ENCODE measurements around the gene SLC66A1. TPM values are rescaled to one million over a fixed set of nuclear protein-coding genes. Genes with fewer than 3 reads are reported as not detected.

SLC66A1 gene
- total RNA-seq, 1 experiment from 2014 or later = 22.5 TPM

DNA sequence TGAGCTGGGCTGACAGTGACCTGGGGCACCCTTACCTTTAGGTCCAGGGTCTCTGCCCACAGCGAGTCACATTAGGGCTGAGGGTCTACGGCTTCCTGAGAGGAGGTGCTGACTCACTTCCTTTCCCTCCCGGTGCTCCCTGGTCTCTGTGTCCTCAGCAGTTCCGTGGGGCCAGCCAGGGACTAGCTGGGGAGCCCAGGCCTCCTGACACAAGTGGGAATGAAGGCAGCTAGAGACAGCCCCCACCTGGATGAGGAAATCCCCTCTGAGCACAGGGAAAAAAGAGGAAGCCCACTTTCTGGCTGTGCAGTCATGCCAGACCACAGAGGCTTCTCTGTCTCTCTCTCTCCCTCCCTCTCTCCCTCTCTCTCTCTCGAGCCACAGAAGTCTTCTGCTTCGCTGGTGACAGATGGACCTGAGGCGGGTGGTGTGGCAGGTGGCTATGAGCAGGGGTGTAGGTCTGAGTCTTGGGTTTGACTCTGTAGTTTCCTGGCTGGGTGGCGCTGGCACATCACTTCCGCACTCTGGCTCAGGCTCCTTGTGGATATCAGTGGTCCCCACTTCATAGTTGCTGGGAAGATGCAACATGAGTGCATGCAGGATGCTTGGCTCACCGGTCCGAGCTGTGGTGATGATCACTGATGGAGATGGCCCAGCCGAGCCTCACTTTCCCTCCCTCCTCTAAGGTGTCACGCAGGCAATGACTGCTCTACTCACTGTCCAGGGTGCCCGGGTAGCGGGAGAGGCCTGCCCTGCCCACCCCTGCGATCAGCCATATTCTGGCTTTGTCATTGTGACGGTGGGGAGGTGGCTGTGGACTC, 3.5 kb downstream of the SLC66A1 start:
- H3K14ac ChIP-seq (ENCODE audit: insufficient read depth, low read length) = no peak overlapping the region
- H4K20me1 ChIP-seq (ENCODE audit: control insufficient read depth, insufficient read depth, insufficient read length) = no peaks in the 10 kb centered on the region
- no peak overlapping the region for H2BK12ac ChIP-seq (ENCODE audit: insufficient read length, low read depth, low read length)
- peaks cover 4 to 20% (median 18%) of the 10 kb centered on the region in 3 experiments; a peak in 6 of 7 replicates for H3K36me3 Mint-ChIP-seq (ENCODE audit: insufficient read depth in 1 of 3, low read depth in 3 of 3)
- no peaks in the 10 kb centered on the region for H3K27me3 ChIP-seq (ENCODE audit: insufficient read depth, low read length)
- no peaks in the 10 kb centered on the region for H3K79me1 ChIP-seq (ENCODE audit: insufficient read depth, low read depth, low read length, poor library complexity, severe bottlenecking)
- H3K4me1 Mint-ChIP-seq = peaks cover 17 to 19% of the 10 kb centered on the region in 2 experiments
- no peak overlapping the region for H2BK120ac ChIP-seq (ENCODE audit: low read depth, low read length, poor library complexity, severe bottlenecking)
- peak overlapping the region in 2 of 3 experiments; percentile 70 to 83; a peak in 2 of 7 replicates for H3K27ac Mint-ChIP-seq
- no peak overlapping the region for H3K9ac ChIP-seq (ENCODE audit: extremely low read depth, insufficient read length, low read length)
- H3K4me1 ChIP-seq (ENCODE audit: insufficient read depth, low read length) = no peaks in the 10 kb centered on the region
- no peak overlapping the region for H3K4me2 ChIP-seq (ENCODE audit: insufficient read depth, insufficient read length, low read length)
- peaks cover 13% of the 10 kb centered on the region for H3K23me2 ChIP-seq (ENCODE audit: insufficient read length, low read depth, low read length, poor library complexity, severe bottlenecking)
- H2AFZ ChIP-seq (ENCODE audit: low read length) = no peak overlapping the region
- no peak overlapping the region for H2BK5ac ChIP-seq (ENCODE audit: insufficient read length, low read length)
- no peak overlapping the region for H3T11ph ChIP-seq (ENCODE audit: low read length)
- no peaks in the 10 kb centered on the region for H3K9me3 ChIP-seq (ENCODE audit: control insufficient read depth, low read depth, low read length)
- H4K5ac ChIP-seq (ENCODE audit: insufficient read length, low read depth, low read length) = no peak overlapping the region
- H3K27me3 Mint-ChIP-seq (ENCODE audit: low read depth) = no peaks in the 10 kb centered on the region
- no peak overlapping the region for H3K4ac ChIP-seq (ENCODE audit: low read depth, low read length)
- DNase-seq = no peak
- no peak overlapping the region for H2AK5ac ChIP-seq (ENCODE audit: insufficient read length, low read length)
- no peak overlapping the region for H4K91ac ChIP-seq (ENCODE audit: insufficient read length, low read depth, low read length)
- H3K23ac ChIP-seq (ENCODE audit: insufficient read length, low read depth, low read length) = no peak overlapping the region
- H3K9me3 Mint-ChIP-seq = no peaks in the 10 kb centered on the region
- no peaks in the 10 kb centered on the region for H3K79me2 ChIP-seq (ENCODE audit: insufficient read depth, low read length)
- H3K27ac ChIP-seq (ENCODE audit: insufficient read length, low read depth, low read length) = no peak overlapping the region
- no peak overlapping the region for H3K18ac ChIP-seq (ENCODE audit: insufficient read length, low read depth, low read length)
- H4K8ac ChIP-seq (replicated peaks; ENCODE audit: insufficient read length, low read depth, low read length) = no peak overlapping the region
- no CpG with 5 or more reads among the region's 17 CpGs for WGBS (ENCODE audit: extremely low coverage, insufficient read length, low lambda C conversion rate)
- H2BK15ac ChIP-seq (ENCODE audit: low read depth, low read length) = no peak overlapping the region; the same call in 1 of the 2 replicates
- H3K4me3 Mint-ChIP-seq = no peak overlapping the region
- H2BK20ac ChIP-seq (ENCODE audit: low read depth, low read length, poor library complexity, severe bottlenecking) = no peak overlapping the region
- no peak overlapping the region for H3K56ac ChIP-seq (ENCODE audit: insufficient read length, low read depth, low read length)
- TF ChIP-seq, protein P1, sequence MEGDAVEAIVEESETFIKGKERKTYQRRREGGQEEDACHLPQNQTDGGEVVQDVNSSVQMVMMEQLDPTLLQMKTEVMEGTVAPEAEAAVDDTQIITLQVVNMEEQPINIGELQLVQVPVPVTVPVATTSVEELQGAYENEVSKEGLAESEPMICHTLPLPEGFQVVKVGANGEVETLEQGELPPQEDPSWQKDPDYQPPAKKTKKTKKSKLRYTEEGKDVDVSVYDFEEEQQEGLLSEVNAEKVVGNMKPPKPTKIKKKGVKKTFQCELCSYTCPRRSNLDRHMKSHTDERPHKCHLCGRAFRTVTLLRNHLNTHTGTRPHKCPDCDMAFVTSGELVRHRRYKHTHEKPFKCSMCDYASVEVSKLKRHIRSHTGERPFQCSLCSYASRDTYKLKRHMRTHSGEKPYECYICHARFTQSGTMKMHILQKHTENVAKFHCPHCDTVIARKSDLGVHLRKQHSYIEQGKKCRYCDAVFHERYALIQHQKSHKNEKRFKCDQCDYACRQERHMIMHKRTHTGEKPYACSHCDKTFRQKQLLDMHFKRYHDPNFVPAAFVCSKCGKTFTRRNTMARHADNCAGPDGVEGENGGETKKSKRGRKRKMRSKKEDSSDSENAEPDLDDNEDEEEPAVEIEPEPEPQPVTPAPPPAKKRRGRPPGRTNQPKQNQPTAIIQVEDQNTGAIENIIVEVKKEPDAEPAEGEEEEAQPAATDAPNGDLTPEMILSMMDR (conservative IDR thresholded peaks at IDR 0.05) = no peak
